ENCODE measurements around the gene IL15RA. TPM values are rescaled to one million over a fixed set of nuclear protein-coding genes. Genes with fewer than 3 reads are reported as not detected.

Gene IL15RA
- total RNA-seq, 1 experiment from 2014 or later = 11.0 TPM

- no peak for TF ChIP-seq REST (IDR thresholded peaks at IDR 0.05; ENCODE audit: insufficient read depth in 1 of 2, low read depth in 2 of 2, low read length in 1 of 2)
- DNase-seq (ENCODE audit: low read depth, low spot score) = no peak
- peaks cover 4% of the 10 kb centered on the region; the same call in 1 of the 2 replicates for H3K9me3 ChIP-seq (ENCODE audit: control insufficient read depth, insufficient read depth, low read depth, low read length)
- POLR2A ChIA-PET = no interaction called here
- intact Hi-C loops (cut with micrococcal nuclease; ENCODE audit: unreplicated experiment) = no loop called here
- no peak overlapping the region for H3K4me3 ChIP-seq (ENCODE audit: low read depth in 2 of 2, low read length in 2 of 2)
- CTCF ChIA-PET = no interaction called here
- no peaks in the 10 kb centered on the region for H3K27me3 ChIP-seq (ENCODE audit: control insufficient read depth, insufficient read depth, low read length)
- ATAC-seq = no peak
- no peak overlapping the region for H3K27ac ChIP-seq (ENCODE audit: low read length)
- in situ Hi-C loops (cut with HindIII; ENCODE audit: low pct_unique_long_range_greater_than_20kb, low sequenced_read_pairs) = no loop called here
- no peaks in the 10 kb centered on the region for H3K4me1 ChIP-seq (ENCODE audit: control insufficient read depth, insufficient read depth, low read length)
- BruUV-seq (replicated peaks) = no TSS peak
- H3K36me3 ChIP-seq (ENCODE audit: control insufficient read depth, insufficient read depth, low read length) = no peaks in the 10 kb centered on the region
Observed at GRCh38 chr10:6009150-6009549, 31.8 kb upstream of the IL15RA start.

- BruUV-seq (replicated peaks) = no TSS peak
- in situ Hi-C loops (cut with HindIII; ENCODE audit: low pct_unique_long_range_greater_than_20kb, low sequenced_read_pairs) = no loop called here
- H3K4me3 ChIP-seq (ENCODE audit: low read depth in 2 of 2, low read length in 2 of 2) = no peak overlapping the region
- intact Hi-C loops (cut with micrococcal nuclease; ENCODE audit: unreplicated experiment) = no loop called here
- CTCF ChIA-PET = no interaction called here
- peaks cover 4% of the 10 kb centered on the region; the same call in 1 of the 2 replicates for H3K9me3 ChIP-seq (ENCODE audit: control insufficient read depth, insufficient read depth, low read depth, low read length)
- no peaks in the 10 kb centered on the region for H3K4me1 ChIP-seq (ENCODE audit: control insufficient read depth, insufficient read depth, low read length)
- POLR2A ChIA-PET = no interaction called here
- no peaks in the 10 kb centered on the region for H3K36me3 ChIP-seq (ENCODE audit: control insufficient read depth, insufficient read depth, low read length)
- DNase-seq (ENCODE audit: low read depth, low spot score) (no peak), ATAC-seq (no peak)
- TF ChIP-seq SIN3A (IDR thresholded peaks at IDR 0.05; ENCODE audit: borderline replicate concordance, insufficient read depth, low read depth, low read length) = no peak
- no peak for TF ChIP-seq TCF7L2 (IDR thresholded peaks at IDR 0.05; ENCODE audit: low read depth, low read length)
- no peak for TF ChIP-seq POLR2AphosphoS5 (IDR thresholded peaks at IDR 0.05; ENCODE audit: low read depth, low read length)
- TF ChIP-seq, protein P1, sequence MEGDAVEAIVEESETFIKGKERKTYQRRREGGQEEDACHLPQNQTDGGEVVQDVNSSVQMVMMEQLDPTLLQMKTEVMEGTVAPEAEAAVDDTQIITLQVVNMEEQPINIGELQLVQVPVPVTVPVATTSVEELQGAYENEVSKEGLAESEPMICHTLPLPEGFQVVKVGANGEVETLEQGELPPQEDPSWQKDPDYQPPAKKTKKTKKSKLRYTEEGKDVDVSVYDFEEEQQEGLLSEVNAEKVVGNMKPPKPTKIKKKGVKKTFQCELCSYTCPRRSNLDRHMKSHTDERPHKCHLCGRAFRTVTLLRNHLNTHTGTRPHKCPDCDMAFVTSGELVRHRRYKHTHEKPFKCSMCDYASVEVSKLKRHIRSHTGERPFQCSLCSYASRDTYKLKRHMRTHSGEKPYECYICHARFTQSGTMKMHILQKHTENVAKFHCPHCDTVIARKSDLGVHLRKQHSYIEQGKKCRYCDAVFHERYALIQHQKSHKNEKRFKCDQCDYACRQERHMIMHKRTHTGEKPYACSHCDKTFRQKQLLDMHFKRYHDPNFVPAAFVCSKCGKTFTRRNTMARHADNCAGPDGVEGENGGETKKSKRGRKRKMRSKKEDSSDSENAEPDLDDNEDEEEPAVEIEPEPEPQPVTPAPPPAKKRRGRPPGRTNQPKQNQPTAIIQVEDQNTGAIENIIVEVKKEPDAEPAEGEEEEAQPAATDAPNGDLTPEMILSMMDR (IDR thresholded peaks at IDR 0.05) = no peak
- no peak for TF ChIP-seq REST (IDR thresholded peaks at IDR 0.05; ENCODE audit: insufficient read depth in 1 of 2, low read depth in 2 of 2, low read length in 1 of 2)
- no peaks in the 10 kb centered on the region for H3K27me3 ChIP-seq (ENCODE audit: control insufficient read depth, insufficient read depth, low read length)
- no peak overlapping the region for H3K27ac ChIP-seq (ENCODE audit: low read length)
Observed at GRCh38 chr10:6008497-6009142, 31.3 kb upstream of the IL15RA start.
